ENCODE results near the gene PRIMPOL. TPM values are rescaled to one million over a fixed set of nuclear protein-coding genes. Genes with fewer than 3 reads are reported as not detected.

Gene PRIMPOL
- total and polyA plus RNA-seq, 9 of the 15 experiments (the other 6 are each of a cell fraction or from before 2014, with no cell fraction given), result 11.0 to 32.0 (median 16.1) TPM

DNA sequence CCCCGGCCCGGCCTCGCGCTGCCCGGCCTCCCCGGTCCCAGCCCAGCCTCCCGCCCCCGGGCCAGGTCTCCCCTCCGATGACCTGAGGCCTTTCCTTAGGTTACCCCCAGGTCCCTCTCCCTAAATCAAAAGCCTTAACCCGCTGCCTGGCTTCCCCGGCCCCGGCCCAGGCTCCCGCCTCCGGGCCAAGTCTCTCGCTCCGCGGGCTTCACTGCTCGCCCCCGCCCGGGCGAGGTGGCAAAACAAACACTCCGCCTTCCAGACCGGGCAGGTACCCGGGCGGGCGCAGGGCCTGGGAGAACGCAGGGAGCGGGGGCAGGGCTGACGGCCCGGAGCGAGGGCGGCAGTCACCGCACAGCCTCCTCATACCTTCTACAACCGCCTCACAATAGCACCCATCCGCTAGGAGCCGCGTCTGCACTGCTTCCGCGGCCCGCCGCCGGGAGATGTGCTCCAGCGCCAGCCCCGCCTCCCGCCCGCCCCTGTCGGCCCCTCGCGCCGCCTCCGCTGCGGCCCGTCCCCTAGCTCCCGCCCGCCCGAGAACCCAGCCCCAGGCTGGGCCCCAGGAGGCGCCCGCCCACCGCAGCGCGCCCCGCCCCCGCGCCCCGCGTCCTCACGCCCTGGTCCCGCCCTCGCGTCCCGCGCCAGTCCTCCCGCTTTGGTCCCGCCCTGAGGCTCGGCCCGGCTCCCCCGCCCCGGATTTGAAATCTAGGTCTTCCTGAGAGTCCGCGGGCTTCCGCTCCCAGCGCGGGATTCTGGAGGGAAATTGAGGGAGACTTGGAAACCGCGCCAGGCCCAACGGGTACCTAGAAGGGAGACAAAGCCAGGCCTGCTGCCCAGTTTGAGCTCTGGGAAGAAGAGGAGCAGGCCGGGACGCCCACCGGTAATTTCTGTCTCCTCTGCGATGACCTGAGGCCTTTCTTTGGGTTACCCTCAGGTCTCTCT is at the start of gene PRIMPOL, which contains the start of gene CASP3 (continued):
- no peak for TF ChIP-seq REST (IDR thresholded peaks at IDR 0.05; ENCODE audit: borderline replicate concordance)
- TF ChIP-seq REST (CRISPR knock-in tag; IDR thresholded peaks at IDR 0.05; ENCODE audit: low read depth), result peak; percentile 38; the same call in 1 of the 2 replicates
- TF ChIP-seq VEZF1 (CRISPR knock-in tag; IDR thresholded peaks at IDR 0.05), result peak; percentile 87
- TF ChIP-seq HNRNPK (IDR thresholded peaks at IDR 0.05; ENCODE audit: low read depth, low read length, poor library complexity, severe bottlenecking), result no peak
- no peak for TF ChIP-seq SRSF7 (optimal IDR thresholded peaks at IDR 0.05; ENCODE audit: low read depth, low read length)
- TF ChIP-seq CHD2 (IDR thresholded peaks at IDR 0.05; ENCODE audit: low read depth, low read length), result no peak
- no peak for TF ChIP-seq ZNF589 (CRISPR knock-in tag; IDR thresholded peaks at IDR 0.05; ENCODE audit: low read depth)
- TF ChIP-seq TRIM24 (IDR thresholded peaks at IDR 0.05), result no peak
- peak; percentile 67; the same call in 1 of the 2 replicates for TF ChIP-seq ZBTB1 (CRISPR knock-in tag; IDR thresholded peaks at IDR 0.05; ENCODE audit: borderline replicate concordance, low read depth)
- TF ChIP-seq, protein P1, sequence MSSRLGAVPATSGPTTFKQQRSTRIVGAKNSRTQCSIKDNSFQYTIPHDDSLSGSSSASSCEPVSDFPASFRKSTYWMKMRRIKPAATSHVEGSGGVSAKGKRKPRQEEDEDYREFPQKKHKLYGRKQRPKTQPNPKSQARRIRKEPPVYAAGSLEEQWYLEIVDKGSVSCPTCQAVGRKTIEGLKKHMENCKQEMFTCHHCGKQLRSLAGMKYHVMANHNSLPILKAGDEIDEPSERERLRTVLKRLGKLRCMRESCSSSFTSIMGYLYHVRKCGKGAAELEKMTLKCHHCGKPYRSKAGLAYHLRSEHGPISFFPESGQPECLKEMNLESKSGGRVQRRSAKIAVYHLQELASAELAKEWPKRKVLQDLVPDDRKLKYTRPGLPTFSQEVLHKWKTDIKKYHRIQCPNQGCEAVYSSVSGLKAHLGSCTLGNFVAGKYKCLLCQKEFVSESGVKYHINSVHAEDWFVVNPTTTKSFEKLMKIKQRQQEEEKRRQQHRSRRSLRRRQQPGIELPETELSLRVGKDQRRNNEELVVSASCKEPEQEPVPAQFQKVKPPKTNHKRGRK (tag; IDR thresholded peaks at IDR 0.05), result no peak
- TF ChIP-seq SP2 (IDR thresholded peaks at IDR 0.05; ENCODE audit: extremely low read depth, low read depth, low read length, poor library complexity, severe bottlenecking), result no peak
- no peak for TF ChIP-seq FOXK2 (conservative IDR thresholded peaks at IDR 0.05 in 1 of 2, IDR thresholded peaks at IDR 0.05 in 1 of 2; ENCODE audit: low read depth in 2 of 2)
- no peak for TF ChIP-seq PCBP2 (IDR thresholded peaks at IDR 0.05; ENCODE audit: low read depth, low read length, poor library complexity, severe bottlenecking)
- TF ChIP-seq ZBTB7A (IDR thresholded peaks at IDR 0.05; ENCODE audit: borderline replicate concordance, control insufficient read depth, low read depth, low read length), result peak; percentile 62; the same call in 1 of the 2 replicates

Measured in K562 (cell line).